ENCODE data around the gene SARDH.
A peak's percentile ranks its signal among the peaks of the same experiment; 100 is the strongest.

SARDH gene, protein sequence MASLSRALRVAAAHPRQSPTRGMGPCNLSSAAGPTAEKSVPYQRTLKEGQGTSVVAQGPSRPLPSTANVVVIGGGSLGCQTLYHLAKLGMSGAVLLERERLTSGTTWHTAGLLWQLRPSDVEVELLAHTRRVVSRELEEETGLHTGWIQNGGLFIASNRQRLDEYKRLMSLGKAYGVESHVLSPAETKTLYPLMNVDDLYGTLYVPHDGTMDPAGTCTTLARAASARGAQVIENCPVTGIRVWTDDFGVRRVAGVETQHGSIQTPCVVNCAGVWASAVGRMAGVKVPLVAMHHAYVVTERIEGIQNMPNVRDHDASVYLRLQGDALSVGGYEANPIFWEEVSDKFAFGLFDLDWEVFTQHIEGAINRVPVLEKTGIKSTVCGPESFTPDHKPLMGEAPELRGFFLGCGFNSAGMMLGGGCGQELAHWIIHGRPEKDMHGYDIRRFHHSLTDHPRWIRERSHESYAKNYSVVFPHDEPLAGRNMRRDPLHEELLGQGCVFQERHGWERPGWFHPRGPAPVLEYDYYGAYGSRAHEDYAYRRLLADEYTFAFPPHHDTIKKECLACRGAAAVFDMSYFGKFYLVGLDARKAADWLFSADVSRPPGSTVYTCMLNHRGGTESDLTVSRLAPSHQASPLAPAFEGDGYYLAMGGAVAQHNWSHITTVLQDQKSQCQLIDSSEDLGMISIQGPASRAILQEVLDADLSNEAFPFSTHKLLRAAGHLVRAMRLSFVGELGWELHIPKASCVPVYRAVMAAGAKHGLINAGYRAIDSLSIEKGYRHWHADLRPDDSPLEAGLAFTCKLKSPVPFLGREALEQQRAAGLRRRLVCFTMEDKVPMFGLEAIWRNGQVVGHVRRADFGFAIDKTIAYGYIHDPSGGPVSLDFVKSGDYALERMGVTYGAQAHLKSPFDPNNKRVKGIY

DNA sequence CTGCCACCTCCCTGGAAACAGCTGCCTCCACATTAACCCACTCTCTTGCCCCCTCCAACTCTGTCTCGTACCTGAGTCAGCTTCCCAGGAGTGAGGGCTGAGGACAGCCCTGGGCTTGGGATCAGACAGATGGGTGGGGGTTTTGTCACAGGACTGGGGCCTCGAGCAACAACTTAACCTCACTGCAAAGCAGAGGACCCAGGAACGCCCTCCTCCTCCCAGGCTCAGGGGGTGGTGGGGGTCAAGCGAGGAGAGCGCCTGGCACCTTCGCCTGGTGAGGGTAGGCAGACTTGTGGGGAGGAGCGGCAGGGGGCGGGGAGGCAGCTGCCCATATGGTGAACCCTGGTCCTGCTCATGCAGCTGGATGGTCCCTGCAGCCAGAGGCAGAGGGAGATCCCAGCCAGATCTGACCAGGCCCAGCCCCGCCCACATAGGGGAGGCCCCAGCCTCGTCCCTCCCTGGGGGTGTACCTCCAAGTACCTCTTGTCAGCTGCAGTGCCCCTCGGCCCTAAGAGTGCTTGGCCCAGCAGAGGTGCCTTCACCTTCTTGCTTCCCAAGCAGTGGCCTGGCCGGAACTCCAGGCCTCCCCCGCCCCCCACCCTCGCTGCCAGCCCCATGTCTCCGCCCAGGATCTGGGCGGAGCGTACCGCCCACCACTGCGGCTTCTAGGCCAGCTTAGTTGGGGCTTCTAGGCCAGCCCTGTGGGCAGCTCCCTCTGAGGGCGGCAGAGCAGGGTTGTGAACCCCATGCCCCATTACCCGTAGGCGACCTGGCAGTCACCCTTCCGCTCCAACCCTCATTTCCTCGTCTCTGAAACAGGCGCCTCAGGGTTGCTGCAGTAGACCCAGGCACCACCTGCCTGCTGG lies at the start of gene SARDH:
SARDH (minus strand) TSS at position 579 of the 866 bp plus-strand sequence. CDS start 4,179 bp downstream, outside the sequence.
- no peak for DNase-seq (ENCODE audit: low read depth)

DNA sequence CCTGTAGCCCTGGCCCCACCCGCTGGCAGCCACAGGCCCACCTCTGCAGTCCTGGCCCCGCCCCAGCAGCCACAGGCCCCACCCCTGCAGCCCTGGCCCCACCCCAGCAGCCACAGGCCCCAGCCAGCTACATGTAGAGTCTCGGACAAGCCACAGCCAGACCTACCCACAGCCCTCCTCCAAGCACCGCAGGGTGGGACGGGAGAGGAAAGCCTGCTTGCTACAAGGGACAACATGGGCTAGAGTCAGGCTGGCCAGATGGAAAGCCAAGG lies 49.5 kb upstream of the SARDH start:
- no peak for DNase-seq (ENCODE audit: low read depth)

- DNase-seq (ENCODE audit: low read depth) = no peak
Measured at GRCh38 chr9:133786907-133787753, 49.0 kb upstream of the SARDH start.

DNA sequence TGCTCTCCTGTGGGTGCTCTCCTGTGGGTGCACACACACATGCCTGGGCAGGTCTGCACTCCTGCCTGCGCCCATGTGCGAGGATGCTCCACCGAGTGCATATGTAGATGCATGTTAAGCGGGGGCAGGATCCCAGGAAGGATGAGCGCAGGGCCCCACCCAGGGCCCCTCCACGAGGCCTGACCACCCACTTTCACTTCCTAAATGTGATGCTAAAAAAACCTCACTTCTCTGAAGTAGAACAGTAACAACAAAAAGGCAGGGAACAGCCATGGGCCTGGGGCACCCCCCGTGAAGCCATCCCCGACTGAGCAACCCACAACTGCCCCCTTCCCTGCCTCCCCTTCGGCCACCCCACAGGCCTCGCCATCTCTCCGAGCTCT lies 48.2 kb upstream of the SARDH start:
- no peak for DNase-seq (ENCODE audit: low read depth)

DNA sequence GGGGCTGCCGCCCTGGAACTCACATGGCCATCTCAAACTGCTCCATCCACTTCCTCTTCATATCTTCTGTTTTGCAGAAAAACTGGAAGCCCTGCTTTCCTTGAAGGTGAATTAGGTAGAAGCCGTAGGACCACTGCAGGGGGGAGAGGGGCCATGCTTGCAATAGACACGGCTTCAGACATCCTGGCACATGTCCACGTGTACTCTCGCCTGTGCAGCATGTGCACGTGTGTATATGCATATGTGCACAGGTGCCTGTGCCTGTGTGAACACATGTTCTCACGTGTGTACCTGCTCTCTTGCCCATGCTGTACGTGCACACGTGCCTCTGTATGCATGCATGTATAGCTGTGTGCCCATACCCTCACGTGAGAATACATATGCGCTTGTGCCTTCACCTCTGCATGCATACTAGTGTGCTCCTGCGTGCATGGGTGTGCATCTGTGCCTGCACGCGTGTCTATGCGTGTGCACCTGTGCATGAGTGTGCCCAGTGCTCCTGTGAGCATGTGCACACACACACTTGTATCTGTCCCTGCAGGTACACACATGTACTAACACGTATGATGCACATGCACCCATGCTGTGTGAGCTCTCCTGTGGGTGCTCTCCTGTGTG lies 47.7 kb upstream of the SARDH start:
- no peak for DNase-seq (ENCODE audit: low read depth)

GRCh38 chr9:133784731-133785561 lies 46.8 kb upstream of the SARDH start:
- DNase-seq (ENCODE audit: low read depth) = no peak

GRCh38 chr9:133783331-133783731 lies 45.2 kb upstream of the SARDH start:
- DNase-seq (ENCODE audit: low read depth) = no peak

- DNase-seq (ENCODE audit: low read depth) = peak; percentile 38
Measured at GRCh38 chr9:133782157-133783130, 44.3 kb upstream of the SARDH start.

- DNase-seq (ENCODE audit: low read depth) = no peak
Measured at GRCh38 chr9:133781828-133782135, 43.6 kb upstream of the SARDH start.

DNA sequence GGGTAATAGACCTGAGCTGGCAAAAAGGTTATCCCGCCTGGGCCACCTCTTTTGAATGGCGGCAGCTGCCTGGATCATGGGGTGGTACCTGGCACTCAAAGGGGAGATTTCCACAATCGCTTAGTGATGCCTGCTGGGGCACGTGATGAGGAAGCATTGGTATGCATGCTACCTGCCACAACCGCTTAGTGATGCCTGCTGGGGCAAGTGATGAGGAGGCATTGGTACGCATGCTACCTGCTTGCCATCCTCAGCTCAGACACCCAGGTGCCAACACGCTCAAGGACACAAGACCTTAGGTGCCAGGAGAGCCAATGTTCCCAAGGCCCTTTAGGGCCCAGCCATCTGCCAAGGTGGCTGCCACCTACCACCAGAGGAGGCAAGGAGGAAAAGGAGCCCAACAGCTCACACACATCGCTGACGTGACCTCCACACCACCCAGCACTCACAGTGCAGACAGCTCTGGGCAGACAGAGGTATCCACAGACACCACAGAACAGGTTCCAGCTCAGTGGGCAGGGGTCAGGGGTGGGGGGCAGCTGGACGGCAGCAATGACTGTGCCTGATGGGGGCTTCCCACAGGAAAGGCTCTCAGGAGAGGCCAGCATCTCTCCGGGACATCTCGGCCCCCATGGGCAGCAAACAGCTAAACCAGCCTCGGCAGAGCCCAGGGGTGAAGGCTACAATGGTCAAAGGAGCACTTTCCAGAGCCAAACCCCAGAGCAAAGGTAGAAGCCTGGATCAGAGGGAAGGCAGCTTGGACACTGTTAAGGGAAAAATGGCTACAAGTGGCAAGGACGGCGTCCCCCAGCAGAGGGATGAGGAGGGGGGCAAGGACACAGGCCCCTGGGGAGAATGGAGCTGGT lies 43.0 kb upstream of the SARDH start:
- no peak for DNase-seq (ENCODE audit: low read depth)

- DNase-seq (ENCODE audit: low read depth) = no peak
Measured at GRCh38 chr9:133780404-133780945, 42.3 kb upstream of the SARDH start.

- DNase-seq (ENCODE audit: low read depth) = no peak
Measured at GRCh38 chr9:133779516-133780403, 41.6 kb upstream of the SARDH start.

GRCh38 chr9:133779081-133779480 lies 40.9 kb upstream of the SARDH start:
- DNase-seq (ENCODE audit: low read depth) = no peak

- DNase-seq (ENCODE audit: low read depth) = no peak
Measured at GRCh38 chr9:133778336-133779013, 40.3 kb upstream of the SARDH start.

GRCh38 chr9:133777871-133778270 lies 39.7 kb upstream of the SARDH start:
- no peak for DNase-seq (ENCODE audit: low read depth)
